AG09309 (cell line): ENCODE results near the gene PSMD13.

Experiments
- DNase-seq: peaks from one replicate; pipeline ENCODE4 v3.0.0-alpha.2; 2010; ENCODE audit warnings: low read depth
- H3K4me3 ChIP-seq: 2 replicates; pipeline ENCODE4 v1.5.1; 2011; ENCODE audit warnings: mild to moderate bottlenecking, low read depth, low read length, moderate library complexity; ENCODE audit not compliant: control insufficient read depth
- CTCF ChIP-seq: IDR thresholded peaks from 2 replicates; pipeline ENCODE4 v1.5.1; 2011; ENCODE audit warnings: mild to moderate bottlenecking, low read depth, low read length, inconsistent platforms; ENCODE audit not compliant: insufficient read depth, control insufficient read depth; ENCODE audit errors: missing control alignments

The PSMD13 gene

GRCh38 chr11:209275-210121 is 27.3 kb upstream of the PSMD13 start:
- no peak for DNase-seq
- no peak for TF ChIP-seq CTCF
- peak overlapping the region; percentile 91 for H3K4me3 ChIP-seq

- peak overlapping the region; percentile 91 for H3K4me3 ChIP-seq
- TF ChIP-seq CTCF = no peak
- no peak for DNase-seq
Measured at GRCh38 chr11:210122-210802, 26.5 kb upstream of the PSMD13 start.

DNA sequence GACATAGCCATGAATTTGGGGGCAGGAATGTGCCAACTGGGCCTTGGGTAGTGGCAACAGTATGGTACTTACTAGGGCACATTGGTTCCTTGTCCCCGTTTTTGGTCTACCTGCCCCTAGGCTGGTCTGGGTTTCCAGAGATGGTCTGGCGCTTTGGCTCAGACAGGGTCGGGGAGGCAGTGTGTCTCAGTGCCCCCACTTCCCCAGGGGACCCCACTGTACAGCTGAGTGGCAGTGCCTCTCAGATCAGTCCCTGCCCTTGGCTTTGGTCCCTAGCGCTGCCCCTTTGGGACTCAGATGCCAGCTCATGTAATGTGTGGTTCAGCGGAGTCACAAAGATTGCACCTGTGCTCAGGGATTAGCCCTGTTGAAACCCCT is 26.0 kb upstream of the PSMD13 start:
- H3K4me3 ChIP-seq = peak overlapping the region; percentile 91
- no peak for DNase-seq
- no peak for TF ChIP-seq CTCF

- DNase-seq = no peak
Measured at GRCh38 chr11:211295-211694, 25.5 kb upstream of the PSMD13 start.

DNA sequence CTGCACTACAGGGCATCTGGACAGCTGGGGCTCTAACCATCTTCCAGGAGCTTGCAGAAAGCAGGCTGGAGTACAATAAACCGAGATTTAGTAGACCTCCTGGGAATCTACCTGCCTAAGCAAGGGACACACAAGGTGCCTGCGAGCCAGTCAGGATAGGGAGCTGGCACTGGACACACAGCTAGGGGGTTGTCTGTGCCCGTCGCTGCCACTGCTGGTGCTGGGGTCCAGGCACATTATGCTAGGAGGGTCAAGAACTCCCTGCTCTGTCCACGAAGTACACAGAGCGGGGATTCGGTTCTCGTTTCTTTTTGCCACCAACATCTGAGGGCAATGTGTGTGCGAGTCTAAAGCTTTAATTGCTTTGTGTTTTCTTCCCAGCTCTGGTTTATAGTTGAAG is 25.0 kb upstream of the PSMD13 start:
- DNase-seq = no peak
- no peak overlapping the region for H3K4me3 ChIP-seq
- no peak for TF ChIP-seq CTCF

More at GRCh38 chr11:211295-211694, 25.5 kb upstream of the PSMD13 start:
- H3K4me3 ChIP-seq = no peak overlapping the region
- no peak for TF ChIP-seq CTCF

- no peak for TF ChIP-seq CTCF
- H3K4me3 ChIP-seq = no peak overlapping the region
- no peak for DNase-seq
Measured at GRCh38 chr11:212150-213100, 24.4 kb upstream of the PSMD13 start.
